ENCODE results near the gene ETS1. TPM values are rescaled to one million over a fixed set of nuclear protein-coding genes. Genes with fewer than 3 reads are reported as not detected.

Gene ETS1
- total and polyA plus RNA-seq, 2 experiments from 2014 or later: 25.6 to 52.6 TPM

GRCh38 chr11:128608746-128609407 is 21.5 kb upstream of the ETS1 start:
- DNase-seq (ENCODE audit: low spot score) (no peak), ATAC-seq (no peak)
- TF ChIP-seq ZNF462 (CRISPR knock-in tag; IDR thresholded peaks at IDR 0.05): no peak
- no peak for TF ChIP-seq STAT1 (IDR thresholded peaks at IDR 0.05; ENCODE audit: unreplicated experiment)

GRCh38 chr11:128607819-128608218 is 20.5 kb upstream of the ETS1 start:
- H3K9me3 Mint-ChIP-seq: no peaks in the 10 kb centered on the region
- TF ChIP-seq STAT1 (IDR thresholded peaks at IDR 0.05; ENCODE audit: unreplicated experiment) (no peak), CTCF (conservative IDR thresholded peaks at IDR 0.05; ENCODE audit: low read depth in 2 of 2) (no peak), CREB1 (CRISPR knock-in tag; IDR thresholded peaks at IDR 0.05; ENCODE audit: low read depth) (no peak), NANOG (IDR thresholded peaks at IDR 0.05; ENCODE audit: borderline replicate concordance) (no peak), POLR2AphosphoS5 (IDR thresholded peaks at IDR 0.05; ENCODE audit: low read depth) (no peak), JUNB (IDR thresholded peaks at IDR 0.05; ENCODE audit: unreplicated experiment) (no peak)
- TF ChIP-seq, protein P1, sequence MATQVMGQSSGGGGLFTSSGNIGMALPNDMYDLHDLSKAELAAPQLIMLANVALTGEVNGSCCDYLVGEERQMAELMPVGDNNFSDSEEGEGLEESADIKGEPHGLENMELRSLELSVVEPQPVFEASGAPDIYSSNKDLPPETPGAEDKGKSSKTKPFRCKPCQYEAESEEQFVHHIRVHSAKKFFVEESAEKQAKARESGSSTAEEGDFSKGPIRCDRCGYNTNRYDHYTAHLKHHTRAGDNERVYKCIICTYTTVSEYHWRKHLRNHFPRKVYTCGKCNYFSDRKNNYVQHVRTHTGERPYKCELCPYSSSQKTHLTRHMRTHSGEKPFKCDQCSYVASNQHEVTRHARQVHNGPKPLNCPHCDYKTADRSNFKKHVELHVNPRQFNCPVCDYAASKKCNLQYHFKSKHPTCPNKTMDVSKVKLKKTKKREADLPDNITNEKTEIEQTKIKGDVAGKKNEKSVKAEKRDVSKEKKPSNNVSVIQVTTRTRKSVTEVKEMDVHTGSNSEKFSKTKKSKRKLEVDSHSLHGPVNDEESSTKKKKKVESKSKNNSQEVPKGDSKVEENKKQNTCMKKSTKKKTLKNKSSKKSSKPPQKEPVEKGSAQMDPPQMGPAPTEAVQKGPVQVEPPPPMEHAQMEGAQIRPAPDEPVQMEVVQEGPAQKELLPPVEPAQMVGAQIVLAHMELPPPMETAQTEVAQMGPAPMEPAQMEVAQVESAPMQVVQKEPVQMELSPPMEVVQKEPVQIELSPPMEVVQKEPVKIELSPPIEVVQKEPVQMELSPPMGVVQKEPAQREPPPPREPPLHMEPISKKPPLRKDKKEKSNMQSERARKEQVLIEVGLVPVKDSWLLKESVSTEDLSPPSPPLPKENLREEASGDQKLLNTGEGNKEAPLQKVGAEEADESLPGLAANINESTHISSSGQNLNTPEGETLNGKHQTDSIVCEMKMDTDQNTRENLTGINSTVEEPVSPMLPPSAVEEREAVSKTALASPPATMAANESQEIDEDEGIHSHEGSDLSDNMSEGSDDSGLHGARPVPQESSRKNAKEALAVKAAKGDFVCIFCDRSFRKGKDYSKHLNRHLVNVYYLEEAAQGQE (IDR thresholded peaks at IDR 0.05; ENCODE audit: unreplicated experiment): no peak

More at GRCh38 chr11:128608746-128609407, 21.5 kb upstream of the ETS1 start:
- Histone ChIP-seq H3K27ac (ENCODE audit: low read depth) (no peak overlapping the region), H2AFZ (peak overlapping the region; percentile 56; the same call in 1 of the 2 replicates), H3K36me3 (ENCODE audit: insufficient read depth) (no peaks in the 10 kb centered on the region), H3F3A (replicated peaks; ENCODE audit: low read depth) (0 out of 2 replicates have a peak, but pooled peaks cover 3% of the 10 kb centered on the region), H3K9me2 (ENCODE audit: insufficient read depth) (no peaks in the 10 kb centered on the region; the same call in 1 of the 2 replicates), H3K79me2 (replicated peaks; ENCODE audit: insufficient read depth) (no peaks in the 10 kb centered on the region), H3K4me1 (ENCODE audit: insufficient read depth) (peaks cover 34% of the 10 kb centered on the region), H3K4me2 (no peak overlapping the region; the same call in 1 of the 2 replicates), H3K4me3 (no peak overlapping the region), H4K20me1 (replicated peaks; ENCODE audit: insufficient read depth) (no peaks in the 10 kb centered on the region), H3K27me3 (ENCODE audit: insufficient read depth) (no peaks in the 10 kb centered on the region)
- H3K9me3 Mint-ChIP-seq: no peaks in the 10 kb centered on the region
- H3K27ac Mint-ChIP-seq: no peak overlapping the region
- peaks cover 5% of the 10 kb centered on the region for H3K27me3 Mint-ChIP-seq (ENCODE audit: insufficient read depth, low read depth, poor library complexity)
- H3K4me1 Mint-ChIP-seq: peaks cover 37% of the 10 kb centered on the region
- no peak overlapping the region for H3K4me3 Mint-ChIP-seq
- H3K36me3 Mint-ChIP-seq (ENCODE audit: low read depth): no peaks in the 10 kb centered on the region

More at GRCh38 chr11:128607819-128608218, 20.5 kb upstream of the ETS1 start:
- Histone ChIP-seq H3F3A (replicated peaks; ENCODE audit: low read depth) (0 out of 2 replicates have a peak, but pooled peaks cover 3% of the 10 kb centered on the region), H3K79me2 (replicated peaks; ENCODE audit: insufficient read depth) (no peaks in the 10 kb centered on the region), H2AFZ (no peak overlapping the region), H3K27ac (ENCODE audit: low read depth) (no peak overlapping the region), H3K4me3 (no peak overlapping the region), H4K20me1 (replicated peaks; ENCODE audit: insufficient read depth) (no peaks in the 10 kb centered on the region), H3K36me3 (ENCODE audit: insufficient read depth) (no peaks in the 10 kb centered on the region), H3K4me1 (ENCODE audit: insufficient read depth) (peaks cover 34% of the 10 kb centered on the region), H3K27me3 (ENCODE audit: insufficient read depth) (no peaks in the 10 kb centered on the region), H3K9me2 (ENCODE audit: insufficient read depth) (no peaks in the 10 kb centered on the region; the same call in 1 of the 2 replicates), H3K4me2 (no peak overlapping the region)
- ATAC-seq (no peak), DNase-seq (ENCODE audit: low spot score) (no peak)
- Mint-ChIP-seq H3K27ac (no peak overlapping the region), H3K27me3 (ENCODE audit: insufficient read depth, low read depth, poor library complexity) (peaks cover 5% of the 10 kb centered on the region), H3K4me3 (no peak overlapping the region), H3K4me1 (peaks cover 43% of the 10 kb centered on the region), H3K36me3 (ENCODE audit: low read depth) (no peaks in the 10 kb centered on the region)
